ENCODE measurements around the gene NFATC4.

DNA sequence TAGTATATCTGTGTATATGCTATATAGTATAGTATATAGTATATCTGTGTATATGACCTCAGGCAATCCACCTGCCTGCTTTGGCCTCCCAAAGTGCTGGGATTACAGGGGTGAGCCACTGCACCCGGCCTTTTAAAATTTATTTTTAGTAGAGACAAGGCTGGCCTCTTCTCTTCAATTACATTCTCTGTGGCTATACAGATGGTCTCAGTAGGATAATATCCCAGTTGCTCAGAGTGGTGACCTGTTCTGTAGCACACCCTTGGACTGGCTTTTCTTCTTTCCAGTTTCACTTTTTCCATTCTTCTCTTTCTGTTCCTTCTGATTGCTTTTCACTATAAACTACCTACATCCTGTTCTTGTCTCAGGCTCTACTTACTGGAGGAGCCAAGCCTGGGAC, 3.1 kb upstream of the NFATC4 start:
- TF ChIP-seq, protein P1, sequence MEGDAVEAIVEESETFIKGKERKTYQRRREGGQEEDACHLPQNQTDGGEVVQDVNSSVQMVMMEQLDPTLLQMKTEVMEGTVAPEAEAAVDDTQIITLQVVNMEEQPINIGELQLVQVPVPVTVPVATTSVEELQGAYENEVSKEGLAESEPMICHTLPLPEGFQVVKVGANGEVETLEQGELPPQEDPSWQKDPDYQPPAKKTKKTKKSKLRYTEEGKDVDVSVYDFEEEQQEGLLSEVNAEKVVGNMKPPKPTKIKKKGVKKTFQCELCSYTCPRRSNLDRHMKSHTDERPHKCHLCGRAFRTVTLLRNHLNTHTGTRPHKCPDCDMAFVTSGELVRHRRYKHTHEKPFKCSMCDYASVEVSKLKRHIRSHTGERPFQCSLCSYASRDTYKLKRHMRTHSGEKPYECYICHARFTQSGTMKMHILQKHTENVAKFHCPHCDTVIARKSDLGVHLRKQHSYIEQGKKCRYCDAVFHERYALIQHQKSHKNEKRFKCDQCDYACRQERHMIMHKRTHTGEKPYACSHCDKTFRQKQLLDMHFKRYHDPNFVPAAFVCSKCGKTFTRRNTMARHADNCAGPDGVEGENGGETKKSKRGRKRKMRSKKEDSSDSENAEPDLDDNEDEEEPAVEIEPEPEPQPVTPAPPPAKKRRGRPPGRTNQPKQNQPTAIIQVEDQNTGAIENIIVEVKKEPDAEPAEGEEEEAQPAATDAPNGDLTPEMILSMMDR (IDR thresholded peaks at IDR 0.05): no peak
- TF ChIP-seq EP300 (IDR thresholded peaks at IDR 0.05): no peak
